HCT116 (cell line): ENCODE data around the gene SLMAP.

Experiments
- CEBPB ChIP-seq: IDR thresholded peaks from 2 replicates; pipeline ENCODE4 v1.6.1; 2012; ENCODE audit warnings: low read depth
- EGR1 ChIP-seq: IDR thresholded peaks from 2 replicates; pipeline ENCODE4 v1.6.1; 2012; ENCODE audit warnings: low read depth
- EZH2 ChIP-seq: fragments of 200-600 bp; sonication (generic); IDR thresholded peaks from 2 replicates; pipeline ENCODE4 v1.6.1; 2017; ENCODE audit warnings: antibody characterized with exemption, mixed run types
- POLR2A ChIP-seq: IDR thresholded peaks from 2 replicates; pipeline ENCODE4 v1.7.0; 2011; ENCODE audit warnings: borderline replicate concordance; ENCODE audit not compliant: insufficient read depth, insufficient read length; ENCODE audit errors: extremely low read depth
- POLR2AphosphoS5 ChIP-seq: IDR thresholded peaks from 2 replicates; pipeline ENCODE4 v1.6.1; 2011; ENCODE audit warnings: mild to moderate bottlenecking, low read depth, low read length, moderate library complexity
- RAD21 ChIP-seq: IDR thresholded peaks from 2 replicates; pipeline ENCODE4 v1.6.1; 2012; ENCODE audit warnings: low read depth, mild to moderate bottlenecking
- SP1 ChIP-seq: IDR thresholded peaks from 2 replicates; pipeline ENCODE4 v1.6.1; 2012; ENCODE audit warnings: low read depth
- TCF7L2 ChIP-seq: IDR thresholded peaks from 2 replicates; pipeline ENCODE4 v1.7.0; 2011; ENCODE audit warnings: borderline replicate concordance, inconsistent platforms; ENCODE audit not compliant: insufficient read depth, insufficient read length; ENCODE audit errors: extremely low read depth
- ZNF274 ChIP-seq: fragments of 200-500 bp; sonication (Bioruptor generic); IDR thresholded peaks from 2 replicates; pipeline ENCODE4 v1.6.1; 2014; ENCODE audit warnings: mild to moderate bottlenecking, low read depth, low read length, inconsistent platforms
- TF ChIP-seq, protein P1 (sequence below), 3 experiments: fragments of 200-600 bp in 1 of 3; sonication (generic) in 1 of 3; IDR thresholded peaks in 2 of 3; conservative IDR thresholded peaks in 1 of 3; 2 replicates each; pipeline ENCODE4 v1.5.1; 2012 to 2017; ENCODE audit warnings: low read depth in 2 of 3, low read length in 2 of 3, antibody characterized with exemption in 1 of 3, borderline replicate concordance in 1 of 3, control low read depth in 1 of 3, mild to moderate bottlenecking in 1 of 3, mixed read lengths in 1 of 3, mixed run types in 1 of 3, moderate library complexity in 1 of 3; ENCODE audit not compliant: insufficient read depth in 1 of 3

DNA sequence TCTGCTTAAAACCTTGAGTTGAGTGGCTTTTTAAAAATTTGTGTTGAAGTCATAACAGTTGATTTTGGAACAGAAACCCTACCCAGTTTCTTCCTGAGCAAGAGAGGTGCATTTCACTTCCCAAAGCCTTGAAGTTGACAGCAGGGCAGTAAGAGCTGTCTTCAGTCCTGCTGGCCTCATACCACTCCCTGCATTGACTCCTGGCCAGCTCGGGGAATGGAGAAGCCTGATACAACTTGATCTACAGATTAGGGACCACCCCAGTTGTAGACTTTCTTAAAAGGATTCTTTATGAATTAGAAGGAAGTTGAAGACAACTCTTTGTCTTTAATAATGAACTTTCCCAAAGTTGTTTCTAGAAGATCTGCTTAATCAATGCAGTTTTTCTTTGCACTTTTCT lies 161.5 kb downstream of the SLMAP start:
- TF ChIP-seq, protein P1, sequence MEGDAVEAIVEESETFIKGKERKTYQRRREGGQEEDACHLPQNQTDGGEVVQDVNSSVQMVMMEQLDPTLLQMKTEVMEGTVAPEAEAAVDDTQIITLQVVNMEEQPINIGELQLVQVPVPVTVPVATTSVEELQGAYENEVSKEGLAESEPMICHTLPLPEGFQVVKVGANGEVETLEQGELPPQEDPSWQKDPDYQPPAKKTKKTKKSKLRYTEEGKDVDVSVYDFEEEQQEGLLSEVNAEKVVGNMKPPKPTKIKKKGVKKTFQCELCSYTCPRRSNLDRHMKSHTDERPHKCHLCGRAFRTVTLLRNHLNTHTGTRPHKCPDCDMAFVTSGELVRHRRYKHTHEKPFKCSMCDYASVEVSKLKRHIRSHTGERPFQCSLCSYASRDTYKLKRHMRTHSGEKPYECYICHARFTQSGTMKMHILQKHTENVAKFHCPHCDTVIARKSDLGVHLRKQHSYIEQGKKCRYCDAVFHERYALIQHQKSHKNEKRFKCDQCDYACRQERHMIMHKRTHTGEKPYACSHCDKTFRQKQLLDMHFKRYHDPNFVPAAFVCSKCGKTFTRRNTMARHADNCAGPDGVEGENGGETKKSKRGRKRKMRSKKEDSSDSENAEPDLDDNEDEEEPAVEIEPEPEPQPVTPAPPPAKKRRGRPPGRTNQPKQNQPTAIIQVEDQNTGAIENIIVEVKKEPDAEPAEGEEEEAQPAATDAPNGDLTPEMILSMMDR (IDR thresholded peaks at IDR 0.05 in 2 of 3, conservative IDR thresholded peaks at IDR 0.05 in 1 of 3; ENCODE audit: borderline replicate concordance in 1 of 3, insufficient read depth in 1 of 3, low read depth in 2 of 3, low read length in 2 of 3) = no peak
- TF ChIP-seq ZNF274 (no peak), EZH2 (no peak), EGR1 (no peak), RAD21 (no peak), CEBPB (no peak), POLR2A (no peak), POLR2AphosphoS5 (no peak), SP1 (no peak), TCF7L2 (no peak)
